AG04450 (cell line): ENCODE data around the gene NXPH1. TPM values are rescaled to one million over a fixed set of nuclear protein-coding genes. Genes with fewer than 3 reads are reported as not detected.

ENCODE experiments used
- CTCF ChIA-PET: fragments of 300-600, 350-600 bp; formaldehyde crosslinking; extraction: SDS; loops from one replicate; lab custom pipeline; 2022; ENCODE audit warnings: antibody characterized with exemption, inconsistent platforms; lab: Charles Lee
- POLR2A ChIA-PET: fragments of 350-600 bp; formaldehyde crosslinking; extraction: SDS; loops from one replicate; lab custom pipeline; 2021; ENCODE audit warnings: antibody characterized with exemption, inconsistent platforms; lab: Yijun Ruan, JAX
- DNase-seq: peaks from one replicate; pipeline ENCODE4 v3.0.0-alpha.2; 2011; ENCODE audit warnings: low read depth, low spot score
- H3K27ac ChIP-seq: one replicate; pipeline ENCODE4 v1.5.1; 2012; ENCODE audit warnings: low read depth, low read length, control low read depth
- H3K27me3 ChIP-seq: one replicate; pipeline ENCODE4 v1.6.0; 2012; ENCODE audit warnings: low read length; ENCODE audit not compliant: control insufficient read depth, insufficient read depth
- H3K4me3 ChIP-seq: 2 replicates; pipeline ENCODE4 v1.5.1; 2011; ENCODE audit warnings: mild to moderate bottlenecking, low read depth, low read length, control low read depth
- H3K9me3 ChIP-seq: 2 replicates; pipeline ENCODE4 v1.5.1; 2012; ENCODE audit warnings: low read length; ENCODE audit not compliant: control insufficient read depth, insufficient read depth
- CTCF ChIP-seq: IDR thresholded peaks from 2 replicates; pipeline ENCODE4 v1.5.1; 2011; ENCODE audit warnings: low read depth, low read length, control low read depth, inconsistent platforms
- polyA plus RNA-seq: library from polyadenylated mRNA; depleted of rRNA; stranded (reverse); fragments of >200 nt; gene quantifications from 2 replicates; pipeline ENCODE4 v1.2.3, GENCODE V29; 2011

Gene NXPH1
- polyA plus RNA-seq, 1 experiment: not detected

- H3K27me3 ChIP-seq: no peaks in the 10 kb centered on the region
- peaks cover 32% of the 10 kb centered on the region for H3K9me3 ChIP-seq
- no peak overlapping the region for H3K4me3 ChIP-seq
- no peak for DNase-seq
- no peak overlapping the region for H3K27ac ChIP-seq
- ChIA-PET CTCF (no interaction called here), POLR2A (no interaction called here)
- no peak for TF ChIP-seq CTCF
These were observed 11.0 kb downstream of the NXPH1 start for GRCh38 chr7:8444468-8444769.

GRCh38 chr7:8453535-8453934, 20.1 kb downstream of the NXPH1 start:
- H3K27ac ChIP-seq: no peak overlapping the region
- POLR2A ChIA-PET: no interaction called here
- no peaks in the 10 kb centered on the region for H3K27me3 ChIP-seq
- TF ChIP-seq CTCF: no peak
- peaks cover 1% of the 10 kb centered on the region for H3K9me3 ChIP-seq
- CTCF ChIA-PET: no interaction called here
- no peak for DNase-seq
- H3K4me3 ChIP-seq: no peak overlapping the region

- no peak for DNase-seq
- Histone ChIP-seq H3K27ac (no peak overlapping the region), H3K9me3 (no peaks in the 10 kb centered on the region; the same call in 1 of the 2 replicates), H3K4me3 (no peak overlapping the region), H3K27me3 (no peaks in the 10 kb centered on the region)
- no peak for TF ChIP-seq CTCF
- ChIA-PET CTCF (no interaction called here), POLR2A (no interaction called here)
These were observed 22.0 kb downstream of the NXPH1 start for GRCh38 chr7:8455426-8455825.

- no peaks in the 10 kb centered on the region for H3K9me3 ChIP-seq
- H3K4me3 ChIP-seq: no peak overlapping the region
- no peaks in the 10 kb centered on the region for H3K27me3 ChIP-seq
- H3K27ac ChIP-seq: no peak overlapping the region
- ChIA-PET CTCF (no interaction called here), POLR2A (no interaction called here)
- DNase-seq: no peak
- no peak for TF ChIP-seq CTCF
These were observed 28.9 kb downstream of the NXPH1 start for GRCh38 chr7:8462309-8462708.

GRCh38 chr7:8465338-8465737, 31.9 kb downstream of the NXPH1 start:
- DNase-seq: no peak
- POLR2A ChIA-PET: no interaction called here
- H3K4me3 ChIP-seq: no peak overlapping the region
- no peak for TF ChIP-seq CTCF
- CTCF ChIA-PET: no interaction called here
- no peaks in the 10 kb centered on the region for H3K27me3 ChIP-seq
- no peak overlapping the region for H3K27ac ChIP-seq
- no peaks in the 10 kb centered on the region for H3K9me3 ChIP-seq
